ENCODE results near the gene PCDH9.
A peak's percentile ranks its signal among the peaks of the same experiment; 100 is the strongest.

The PCDH9 gene

DNA sequence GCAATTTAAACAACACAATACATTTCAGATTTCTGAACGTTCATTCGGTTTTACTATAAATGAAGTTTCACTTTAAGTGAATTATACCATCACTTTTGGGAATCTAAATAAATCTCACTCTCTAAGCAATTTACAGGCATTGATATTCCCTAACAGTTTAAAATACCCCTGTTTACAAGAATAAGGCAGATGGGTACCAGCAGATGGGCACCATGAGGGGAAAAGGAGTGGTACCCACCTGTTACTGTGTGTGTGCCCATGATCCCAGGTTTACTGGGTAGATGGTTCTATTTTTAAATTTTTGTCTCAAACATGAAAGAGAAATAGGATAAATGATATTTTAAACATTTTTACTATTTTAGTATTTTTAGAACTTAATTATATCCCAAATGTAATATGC, 212.9 kb downstream of the PCDH9 start:
- no peak for DNase-seq

DNA sequence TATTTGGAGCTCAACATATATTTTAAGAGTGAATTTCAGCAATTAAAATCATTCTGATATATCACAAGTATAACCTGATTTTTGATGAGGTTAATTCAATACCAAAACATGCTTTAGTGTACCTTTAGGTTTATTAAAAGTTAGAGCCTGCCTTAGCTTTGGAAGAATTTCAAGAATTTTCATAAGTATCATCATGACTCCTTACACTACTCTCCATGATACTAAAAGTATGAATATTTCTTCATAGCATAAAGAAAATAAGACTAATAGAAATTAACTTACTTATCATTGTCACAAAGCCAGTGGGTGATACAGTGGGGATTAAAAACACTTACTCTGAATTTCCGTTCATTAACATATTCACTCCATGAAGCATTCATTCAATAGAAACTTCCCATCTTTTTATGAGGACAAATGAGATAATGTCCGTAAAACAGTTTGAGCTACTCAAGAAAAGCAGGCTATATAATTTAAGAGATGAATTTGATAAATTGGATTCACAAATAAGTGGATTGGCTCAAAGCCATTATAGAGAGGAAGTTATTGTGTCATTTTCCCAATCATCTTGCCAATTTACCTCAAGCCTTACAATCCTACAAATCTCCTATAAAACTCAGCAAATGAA, 214.0 kb downstream of the PCDH9 start:
- DNase-seq = no peak

DNA sequence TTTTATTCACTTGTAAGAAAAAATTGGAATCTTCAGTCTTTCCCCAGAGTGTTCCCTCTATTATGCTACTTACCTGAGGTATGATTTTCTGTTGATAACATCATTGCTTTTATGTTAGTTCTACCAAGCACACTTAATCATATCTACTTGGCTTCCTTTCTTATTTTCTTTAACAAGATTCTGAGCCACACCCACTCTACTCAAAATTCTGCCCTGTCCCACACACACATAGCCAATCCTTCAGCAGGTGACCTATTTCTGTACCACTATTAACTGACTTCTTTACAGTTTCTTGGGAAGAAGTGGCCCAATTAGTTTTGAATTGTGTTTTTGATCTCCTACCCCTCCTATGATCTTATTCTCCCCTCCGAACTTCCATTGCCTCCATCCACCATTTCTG, 215.7 kb downstream of the PCDH9 start:
- no peak for DNase-seq

DNA sequence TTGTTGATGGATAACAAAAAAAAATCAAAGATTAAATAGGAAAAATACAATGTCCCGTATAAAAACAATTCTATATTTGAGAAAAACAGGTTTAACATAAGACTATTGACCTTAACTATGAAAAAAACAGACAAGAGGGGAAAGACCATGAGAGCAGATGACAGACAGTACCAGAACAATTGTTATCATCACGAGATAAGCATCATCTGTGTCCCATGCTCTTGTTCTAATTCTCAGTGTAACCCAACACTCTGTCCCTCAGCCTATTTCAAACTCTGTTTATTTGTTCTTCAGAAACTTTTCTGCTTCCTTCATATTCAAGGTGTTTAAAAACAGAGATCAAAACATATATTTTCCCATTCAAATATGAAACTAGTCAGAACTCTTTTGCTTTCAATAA, 216.4 kb downstream of the PCDH9 start:
- DNase-seq = no peak

DNA sequence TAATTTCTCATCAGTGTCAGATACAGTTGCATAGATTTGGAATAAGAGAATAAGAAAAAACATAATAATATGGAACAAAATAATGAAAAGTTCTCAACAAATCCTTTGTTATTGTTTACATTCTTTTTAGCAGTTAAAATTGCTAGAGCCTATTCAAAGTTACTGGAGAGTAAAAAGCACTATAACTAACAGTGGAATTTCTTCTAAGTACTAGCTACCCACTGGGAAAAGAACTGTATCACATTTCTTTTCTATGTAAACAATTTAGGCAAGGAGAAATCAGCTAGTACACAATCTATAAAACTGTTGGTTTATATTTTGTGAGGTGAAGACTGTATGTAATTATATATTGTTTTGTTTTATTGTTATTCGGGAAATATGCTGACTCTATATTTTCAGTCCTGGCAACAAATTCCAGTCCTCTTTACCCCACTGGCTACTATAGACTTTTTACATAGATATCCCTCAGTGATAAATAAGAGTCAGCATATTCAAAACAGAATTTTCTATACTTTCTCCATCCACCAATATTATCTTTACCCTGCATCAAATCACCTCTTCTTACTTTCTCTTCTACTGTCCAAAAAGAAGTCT, 222.0 kb downstream of the PCDH9 start:
- DNase-seq = no peak

DNA sequence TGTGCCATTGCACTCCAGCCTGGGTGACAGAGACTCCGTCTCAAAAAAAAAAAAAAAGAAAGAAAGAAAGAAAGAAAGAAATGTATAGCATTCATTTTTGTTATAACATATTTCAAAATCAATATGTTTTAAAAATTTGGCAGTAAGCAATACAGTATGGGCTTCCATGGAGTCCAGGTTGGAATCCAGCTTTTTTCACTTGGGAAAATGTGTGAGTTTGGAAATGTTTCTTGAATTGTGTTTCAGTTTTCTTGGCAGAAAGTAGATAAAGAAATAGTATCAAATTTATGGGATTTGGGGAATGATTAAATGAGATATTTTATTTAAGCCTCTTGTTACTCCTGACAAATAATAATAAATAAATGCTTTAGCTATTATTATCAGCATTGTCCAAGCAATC, 225.6 kb downstream of the PCDH9 start:
- no peak for DNase-seq

DNA sequence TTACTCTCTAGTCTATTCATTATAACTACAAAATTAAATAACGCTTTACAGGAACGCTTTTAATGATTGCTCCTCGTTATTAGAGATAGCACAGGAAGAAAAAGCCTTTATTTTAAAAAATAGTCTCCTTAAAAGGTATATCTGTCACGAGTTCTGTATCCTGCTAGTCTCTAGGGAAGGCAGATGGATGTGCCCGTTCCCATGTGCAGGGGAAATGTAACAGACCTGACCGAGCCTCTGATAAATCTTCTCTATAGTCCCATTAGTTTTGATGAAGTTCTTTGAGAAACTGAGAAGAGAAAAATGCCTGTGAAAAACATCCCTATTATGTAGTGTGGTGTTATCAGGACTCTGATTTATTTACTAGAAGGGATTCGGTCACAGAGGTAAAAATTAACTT, 226.4 kb downstream of the PCDH9 start:
- no peak for DNase-seq

DNA sequence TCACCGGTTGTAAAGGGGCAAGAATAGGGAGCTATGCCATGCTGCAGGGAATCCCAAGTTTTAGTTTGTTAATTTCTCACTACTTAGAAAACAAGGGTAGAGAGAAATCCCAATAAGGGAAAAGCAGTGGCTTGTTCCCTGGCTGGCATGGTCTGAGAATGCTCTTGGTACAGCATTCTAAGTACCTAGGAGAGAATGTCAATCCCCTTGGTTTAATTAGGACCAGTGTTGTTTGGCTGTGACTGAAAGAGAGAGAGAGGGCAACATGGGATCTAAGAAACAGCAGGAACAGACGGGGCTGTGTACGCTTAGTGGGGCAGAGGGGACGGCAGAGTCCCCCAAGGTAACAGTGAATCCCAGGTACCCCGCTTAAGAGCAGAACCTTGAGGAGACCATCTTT, 228.8 kb downstream of the PCDH9 start:
- DNase-seq = no peak

DNA sequence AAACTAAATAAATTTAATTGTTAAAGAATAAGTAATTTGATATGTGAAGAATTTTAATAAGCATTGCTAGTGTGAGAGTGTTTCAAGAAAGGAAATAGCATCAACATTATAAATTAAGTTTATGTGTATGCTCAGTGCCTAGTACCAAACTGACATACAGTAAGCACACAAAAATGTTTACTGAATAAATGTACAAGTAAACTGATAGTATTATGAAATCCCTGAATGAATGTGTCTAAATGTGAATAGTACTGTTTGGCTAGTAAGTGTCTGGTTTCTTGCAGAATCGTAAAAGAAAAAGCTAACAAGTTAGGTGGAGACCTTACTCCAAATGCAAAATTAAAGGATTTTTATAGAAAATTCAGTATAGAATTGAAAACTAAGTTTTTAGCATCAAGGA, 233.6 kb downstream of the PCDH9 start:
- DNase-seq = no peak

DNA sequence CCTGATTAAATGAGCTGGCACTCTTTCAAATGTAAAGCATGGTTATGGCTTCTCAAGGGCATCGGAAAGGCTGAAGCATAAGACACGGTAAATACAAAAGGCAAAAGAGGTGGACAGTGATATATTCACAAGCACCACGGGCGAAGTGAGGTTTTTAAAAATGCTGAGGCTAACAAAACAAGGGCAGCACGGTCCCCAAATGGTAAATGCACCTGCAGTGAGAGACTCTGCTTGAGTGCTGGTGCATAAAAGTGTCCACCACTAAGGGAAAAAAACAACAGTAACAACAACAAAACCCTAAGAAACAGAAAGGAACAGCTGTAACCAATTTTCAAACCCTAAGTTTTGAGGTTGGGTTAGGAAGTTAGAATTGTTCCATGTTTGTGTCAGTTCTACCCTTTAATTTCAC, 234.9 kb downstream of the PCDH9 start:
- peak; percentile 27 for DNase-seq

DNA sequence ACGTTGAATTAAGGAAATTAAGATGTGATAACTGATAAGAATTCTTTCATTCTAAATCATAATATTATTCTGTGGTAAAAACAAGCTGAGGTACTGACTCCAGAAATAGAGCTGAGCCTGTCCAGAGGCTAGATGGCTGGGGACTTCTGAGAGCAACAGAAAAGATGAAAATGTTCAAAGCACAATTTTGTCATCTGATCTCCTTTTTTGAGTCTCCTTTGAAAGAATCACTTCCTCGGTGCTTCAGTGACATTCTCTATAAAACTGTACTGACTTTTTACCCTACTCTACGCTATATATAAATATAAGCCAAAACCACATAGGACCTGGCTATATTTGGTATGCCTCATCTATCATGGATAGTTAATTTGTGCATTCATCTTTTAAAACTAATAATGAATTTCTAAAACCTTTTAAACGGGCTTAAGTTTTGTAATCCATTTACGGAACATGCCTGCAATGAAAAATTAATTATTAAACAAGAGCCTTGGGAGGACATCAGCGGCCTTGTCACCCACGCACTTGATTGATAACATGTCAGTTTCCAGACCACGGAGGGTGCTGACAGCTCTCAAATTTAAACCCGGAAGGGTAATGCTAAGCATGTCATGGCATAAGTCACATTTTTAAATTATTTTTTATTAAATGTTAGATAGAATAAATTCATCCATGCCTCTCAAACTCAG, 235.5 kb downstream of the PCDH9 start:
- DNase-seq = no peak

DNA sequence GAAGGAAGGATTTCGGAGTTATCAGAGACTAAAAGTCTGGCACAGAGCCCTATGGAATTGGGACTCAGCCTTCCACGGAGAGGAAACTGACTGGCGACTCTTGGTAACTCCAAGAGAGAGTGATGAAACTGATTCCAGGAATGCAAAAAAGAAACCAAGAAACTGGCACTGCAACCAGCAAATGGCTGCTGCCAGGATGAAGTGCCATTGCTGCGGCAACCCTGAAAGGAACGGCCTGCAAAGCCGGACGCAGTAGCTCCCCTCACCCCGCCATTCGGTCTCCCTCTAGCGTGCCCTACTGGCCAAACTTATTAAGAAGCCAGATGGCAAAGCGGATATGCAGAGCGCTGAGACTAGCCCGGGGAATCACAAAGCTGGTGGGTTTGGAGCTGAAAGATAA, 236.0 kb downstream of the PCDH9 start:
- peak; percentile 65 for DNase-seq

DNA sequence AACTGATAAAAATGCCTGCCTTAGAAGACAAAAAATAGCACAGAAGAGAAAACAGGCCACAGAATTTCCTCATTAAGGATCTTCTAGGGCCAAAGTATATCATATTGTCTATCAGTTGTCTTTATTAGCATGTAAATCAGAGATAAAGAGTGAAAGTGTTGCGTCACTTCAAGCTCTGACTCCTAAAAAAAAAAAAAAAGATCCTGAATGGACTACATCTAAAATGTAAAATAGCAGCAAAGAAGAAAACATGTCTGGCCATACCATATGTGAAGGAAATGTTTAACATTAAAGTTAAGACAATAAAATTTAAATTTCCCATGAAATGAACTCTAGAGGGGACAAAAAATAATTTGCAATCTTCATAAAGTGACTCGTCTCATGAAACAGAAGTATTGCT, 237.4 kb downstream of the PCDH9 start:
- no peak for DNase-seq

DNA sequence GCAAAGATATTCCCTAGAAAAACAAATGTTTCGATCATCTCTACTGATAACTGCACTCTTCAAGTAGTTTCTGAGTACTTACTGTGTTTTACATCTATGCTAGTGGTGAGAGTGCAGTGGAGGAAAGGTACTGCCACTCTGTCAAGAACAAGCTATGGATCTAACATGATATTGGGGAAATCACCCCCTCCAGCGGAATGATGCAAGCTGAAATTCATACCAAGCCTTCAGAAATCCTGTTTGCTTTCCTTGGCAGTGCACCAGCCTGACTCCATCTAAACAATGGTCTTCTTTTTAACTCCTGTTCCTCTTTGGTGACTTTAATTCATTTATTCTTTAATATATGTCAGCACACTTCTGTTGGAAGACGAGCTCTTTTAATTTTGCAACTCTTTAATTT, 238.0 kb downstream of the PCDH9 start:
- no peak for DNase-seq

DNA sequence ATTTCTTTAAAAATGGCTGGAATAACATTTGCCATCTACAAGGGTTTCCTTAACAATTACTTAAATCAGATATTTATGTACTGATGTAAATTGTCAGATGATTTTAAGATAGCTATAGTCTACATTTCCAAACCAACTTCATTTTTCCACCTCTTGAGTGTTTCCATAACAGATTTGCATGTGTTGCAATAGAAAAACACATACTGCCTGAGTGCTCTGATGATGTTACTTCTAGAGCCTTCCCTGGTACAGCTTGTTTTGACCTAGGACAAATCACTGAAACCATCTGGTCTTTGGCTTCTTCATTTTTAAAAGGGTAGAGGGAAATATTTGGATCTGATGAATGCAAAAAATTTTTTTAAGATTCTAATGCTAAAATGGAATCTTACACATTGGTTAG, 245.9 kb downstream of the PCDH9 start:
- DNase-seq = no peak

DNA sequence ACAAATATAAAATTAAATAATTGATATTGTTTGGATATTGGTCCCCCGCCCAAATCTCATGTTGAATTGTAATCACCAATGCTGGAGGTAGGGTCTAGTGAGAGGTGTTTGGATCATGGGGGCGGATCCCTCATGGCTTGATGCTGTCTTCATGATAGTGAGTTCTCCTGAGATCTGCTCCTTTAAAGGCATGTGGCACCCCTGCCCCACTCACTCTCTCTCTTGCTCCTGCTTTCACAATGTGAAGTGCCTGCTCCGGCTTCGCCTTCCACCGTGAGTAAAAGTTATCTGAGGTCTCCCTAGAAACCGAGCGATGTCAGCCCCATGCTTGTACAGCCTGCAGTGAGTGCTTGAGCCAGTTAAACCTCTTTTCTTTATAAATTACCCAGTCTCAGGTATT, 248.2 kb downstream of the PCDH9 start:
- DNase-seq = no peak

DNA sequence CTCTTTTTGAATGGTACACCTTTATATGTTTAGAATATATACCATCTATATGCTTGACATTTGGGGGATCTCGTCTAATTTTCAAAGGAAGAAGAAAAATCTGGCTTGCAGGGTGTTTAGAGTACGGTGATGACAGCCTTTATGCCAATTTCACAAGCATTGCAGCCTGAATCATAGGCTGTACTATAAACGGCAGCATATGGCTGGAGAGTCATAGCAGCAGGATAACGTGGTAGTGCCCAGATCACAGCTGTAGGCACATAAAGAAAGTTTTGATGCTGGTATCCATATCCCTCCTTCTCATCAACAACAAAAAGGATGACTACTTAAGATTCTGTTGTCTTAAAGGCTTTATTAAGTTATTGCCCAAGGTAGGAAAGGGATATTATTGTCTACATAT, 253.0 kb downstream of the PCDH9 start:
- no peak for DNase-seq

DNA sequence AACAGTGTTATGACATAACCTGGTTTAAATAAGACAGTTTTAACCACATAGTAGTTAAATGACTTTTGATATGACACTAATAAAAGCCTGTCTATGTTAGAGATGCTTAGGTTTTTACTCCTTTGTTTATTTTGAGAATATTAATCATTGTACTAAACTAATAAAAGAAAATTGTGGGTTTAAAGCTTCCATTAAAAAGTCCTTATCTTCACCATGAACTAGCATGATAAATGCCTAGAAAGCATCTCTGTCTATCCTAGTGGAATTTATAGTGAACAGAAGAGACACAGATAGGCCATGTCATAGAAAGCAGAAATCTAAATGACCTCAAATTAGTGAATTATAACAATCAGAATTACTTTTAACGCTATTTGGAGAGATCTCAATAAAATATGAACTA, 255.2 kb downstream of the PCDH9 start:
- no peak for DNase-seq

DNA sequence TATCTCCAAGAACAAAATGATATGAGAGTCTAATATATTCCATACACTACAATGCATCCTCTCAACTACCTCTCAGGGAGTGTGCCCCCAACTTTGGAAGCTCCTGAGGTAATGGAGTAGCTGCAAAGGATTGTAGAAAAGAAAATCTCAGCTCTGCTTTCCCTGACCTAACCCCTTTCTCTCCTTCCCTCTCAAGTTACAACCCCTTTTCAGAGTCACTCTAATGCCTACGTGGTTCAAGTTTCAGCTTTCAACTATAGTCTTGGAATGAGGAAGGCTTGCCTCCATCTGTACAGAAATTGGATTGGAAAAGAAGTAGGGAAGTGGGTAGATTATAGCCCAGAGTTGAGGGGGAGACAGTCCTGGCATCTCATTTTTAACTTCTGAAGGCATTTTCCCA, 256.0 kb downstream of the PCDH9 start:
- no peak for DNase-seq

DNA sequence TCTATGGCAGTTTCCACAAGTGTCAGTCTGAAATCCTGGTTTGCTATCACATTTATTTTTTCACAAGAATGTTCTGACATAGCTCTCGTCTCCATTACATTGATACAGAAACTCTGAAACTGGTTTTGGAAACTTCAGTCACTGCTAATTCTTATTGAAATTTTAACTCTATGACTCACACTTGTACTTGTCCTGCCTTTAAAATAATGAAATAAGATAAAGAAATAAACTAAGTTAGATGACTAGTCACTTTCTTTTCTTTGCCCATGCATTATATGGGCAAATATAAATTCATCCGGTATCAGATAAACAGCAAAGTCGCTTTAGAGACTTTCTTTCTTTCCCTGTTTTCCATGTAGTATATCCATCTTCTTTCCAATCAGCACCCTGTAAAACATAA, 257.5 kb downstream of the PCDH9 start:
- DNase-seq = no peak

DNA sequence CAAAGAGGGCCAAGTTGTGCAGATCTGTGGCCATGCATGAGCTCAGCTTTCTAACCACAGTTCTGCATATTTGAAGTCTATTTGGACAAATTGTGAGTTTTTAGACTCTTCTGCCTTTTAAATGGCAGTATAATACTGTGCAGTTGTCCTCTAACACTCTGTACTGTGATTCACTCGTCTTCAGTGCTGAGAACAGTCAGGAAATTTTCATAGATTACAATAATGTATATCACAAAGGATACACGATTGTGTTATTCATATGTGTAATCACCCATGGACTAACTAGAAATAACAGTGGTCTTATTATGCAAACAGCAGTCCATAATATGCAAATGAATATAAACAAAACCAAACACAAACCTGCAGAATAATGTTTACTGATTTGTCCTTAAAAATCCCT, 259.1 kb downstream of the PCDH9 start:
- DNase-seq = no peak

DNA sequence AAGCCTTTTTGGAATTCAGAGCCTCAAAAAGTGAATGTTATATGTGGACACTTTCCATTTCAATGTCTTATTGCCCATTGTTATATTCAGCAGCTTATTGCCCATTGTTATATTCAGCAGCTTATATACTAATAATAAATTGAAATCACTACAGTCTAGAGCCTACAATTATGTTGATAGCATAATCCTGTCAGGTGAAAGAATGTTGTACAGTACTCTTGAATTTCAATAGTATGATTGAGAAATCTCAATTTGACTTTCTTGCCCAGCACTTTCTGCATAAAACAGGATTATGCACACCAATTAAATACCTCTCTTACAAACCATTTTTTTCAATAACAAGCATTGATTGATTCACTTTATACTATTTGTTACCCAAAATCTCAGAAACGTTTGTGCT, 260.8 kb downstream of the PCDH9 start:
- DNase-seq = no peak

DNA sequence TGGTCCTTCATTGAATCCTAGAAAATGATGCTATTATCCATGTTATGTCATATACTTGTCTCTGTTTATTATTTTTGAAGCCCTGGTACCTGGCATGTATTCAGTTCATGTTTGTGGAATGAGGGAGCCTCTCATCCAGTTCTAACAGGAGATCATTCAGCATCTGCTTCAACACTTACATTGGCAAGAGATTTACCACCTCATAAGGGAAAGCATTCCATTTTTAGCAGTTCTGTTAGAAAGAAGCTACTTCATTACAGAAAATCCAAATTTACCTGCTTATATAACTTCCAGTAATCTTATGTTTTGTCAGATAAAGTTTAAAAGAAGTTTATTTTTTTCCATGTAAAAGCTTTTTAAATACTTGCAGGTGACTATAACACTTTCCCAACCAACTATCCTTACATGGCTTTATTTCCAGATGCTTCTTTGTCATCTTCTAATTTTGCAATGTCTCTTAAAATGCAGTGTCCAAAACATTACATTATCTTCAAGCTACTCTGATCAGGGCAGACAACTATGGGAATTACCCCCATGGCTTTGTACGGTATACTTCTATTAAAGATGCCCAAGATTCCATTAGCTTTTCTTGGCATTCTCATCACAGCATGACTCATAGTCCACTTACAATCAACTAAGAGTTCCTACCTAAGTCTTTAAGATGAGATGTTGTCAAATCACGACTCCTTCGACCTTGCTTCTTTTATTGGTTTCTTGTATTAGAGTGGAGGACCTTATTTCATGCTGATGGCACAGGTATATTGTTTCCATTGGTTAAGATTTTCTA, 262.1 kb downstream of the PCDH9 start:
- no peak for DNase-seq

DNA sequence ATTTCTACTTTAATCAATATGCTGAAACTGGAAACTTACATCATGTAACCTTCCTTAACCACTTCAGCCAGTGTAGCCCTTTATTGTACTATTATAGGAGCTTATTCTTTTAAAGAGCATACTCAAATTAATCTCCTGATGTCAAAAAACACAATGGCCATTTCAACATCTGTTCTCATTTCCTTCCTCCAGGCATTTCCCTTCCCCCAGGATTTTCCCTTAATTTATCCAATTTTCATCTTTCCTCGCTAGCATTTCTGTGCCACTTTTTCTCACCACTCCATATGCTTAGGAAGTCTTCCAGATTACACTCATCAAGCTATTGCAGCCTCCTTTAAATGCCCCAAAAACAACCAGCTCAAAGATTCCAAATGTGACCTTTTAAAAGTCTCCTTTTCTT, 265.0 kb downstream of the PCDH9 start:
- DNase-seq = no peak
